Mammary epithelial cell (primary cell): ENCODE measurements around the gene CDC7.

Experiments used
- CTCF ChIP-seq, 2 donors: IDR thresholded peaks in 1 of 2; conservative IDR thresholded peaks in 1 of 2; 2 replicates each; pipeline ENCODE4 v1.5.1; 2011 to 2012; ENCODE audit warnings: inconsistent platforms in 2 of 2, low read length in 2 of 2, mild to moderate bottlenecking in 2 of 2, control low read depth in 1 of 2, low read depth in 1 of 2; ENCODE audit not compliant: insufficient read depth in 1 of 2; ENCODE audit errors: extremely low read depth in 1 of 2
- EZH2 ChIP-seq: IDR thresholded peaks from 2 replicates; pipeline ENCODE4 v1.6.1; 2012; ENCODE audit warnings: low read length, inconsistent platforms, borderline replicate concordance

- TF ChIP-seq EZH2, result no peak
- no peak for TF ChIP-seq CTCF (conservative IDR thresholded peaks at IDR 0.05 in 1 of 2, IDR thresholded peaks at IDR 0.05 in 1 of 2; ENCODE audit: extremely low read depth in 1 of 2, insufficient read depth in 1 of 2, low read depth in 1 of 2, low read length in 2 of 2)
Measured at GRCh38 chr1:91503332-91503900, 2.8 kb downstream of the CDC7 start.
